Stimulated activated naive CD8-positive, alpha-beta T cell treated with anti-CD3 and anti-CD28 coated beads, Interleukin-15, amount 100 ng/mL, for 72 hours (primary cell): ENCODE measurements around the gene SLC22A17.
"Not testable (repeated sequence)": the region's sequence is repeated elsewhere in the genome, so short reads cannot be mapped to it uniquely, and the experiment has no call there.

ENCODE experiments used
- ATAC-seq: fragments of 150-1000 bp; cut with Tn5 transposase; 2 replicates; pipeline ENCODE4 v1.10.0; 2021; ENCODE audit warnings: mild to moderate bottlenecking, moderate library complexity
- DNase-seq, 2 donors: peaks; one replicate each; pipeline ENCODE4 v3.0.0; 2021 to 2022
- H3K27ac Mint-ChIP-seq, 2 donors: one replicate each; pipeline ENCODE4 v1.8.0; 2022; ENCODE audit warnings: mild to moderate bottlenecking in 2 of 2, mixed read lengths in 2 of 2, moderate library complexity in 2 of 2
- H3K27me3 Mint-ChIP-seq: one replicate; pipeline ENCODE4 v1.8.0; 2022; ENCODE audit warnings: mixed read lengths
- H3K4me1 Mint-ChIP-seq: one replicate; pipeline ENCODE4 v1.8.0; 2022; ENCODE audit warnings: mild to moderate bottlenecking, mixed read lengths
- H3K4me3 Mint-ChIP-seq, 2 donors: one replicate each; pipeline ENCODE4 v1.8.0; 2022; ENCODE audit warnings: mild to moderate bottlenecking in 2 of 2, mixed read lengths in 2 of 2, moderate library complexity in 1 of 2
- H3K9me3 Mint-ChIP-seq, 2 donors: one replicate each; pipeline ENCODE4 v1.8.0; 2022; ENCODE audit warnings: mixed read lengths in 2 of 2

The SLC22A17 gene

GRCh38 chr14:23352506-23353432, at the start of gene SLC22A17:
Gene SLC22A17, minus strand, starts transcription at chr14:23352887.
- ATAC-seq (peak; percentile 92), DNase-seq (peak; percentile 52 to 57)
- Mint-ChIP-seq H3K27me3 (peaks cover 32% of the 10 kb centered on the region), H3K9me3 (no peaks in the 10 kb centered on the region), H3K4me1 (no peaks in the 10 kb centered on the region), H3K27ac (no peak within 1 kb of the TSS), H3K4me3 (peak within 1 kb of the TSS; percentile 74 to 77)

GRCh38 chr14:23401291-23401690, 48.6 kb upstream of the SLC22A17 start:
- no peaks in the 10 kb centered on the region for H3K9me3 Mint-ChIP-seq
- ATAC-seq (no peak), DNase-seq (no peak)
- no peaks in the 10 kb centered on the region for H3K4me1 Mint-ChIP-seq
- H3K27me3 Mint-ChIP-seq = peaks cover 14% of the 10 kb centered on the region
- peak overlapping the region in 1 of 2 donors; percentile 28 for H3K27ac Mint-ChIP-seq
- H3K4me3 Mint-ChIP-seq = no peak overlapping the region

GRCh38 chr14:23400496-23401149, 47.9 kb upstream of the SLC22A17 start:
- not testable (repeated sequence) for H3K4me3 Mint-ChIP-seq, H3K4me1 Mint-ChIP-seq, H3K9me3 Mint-ChIP-seq, DNase-seq, H3K27ac Mint-ChIP-seq, ATAC-seq
- H3K27me3 Mint-ChIP-seq = peaks cover 14% of the 10 kb centered on the region

GRCh38 chr14:23399591-23399990, 46.9 kb upstream of the SLC22A17 start:
- ATAC-seq = no peak
- Mint-ChIP-seq H3K4me3 (no peak overlapping the region), H3K27me3 (peaks cover 14% of the 10 kb centered on the region), H3K9me3 (no peaks in the 10 kb centered on the region), H3K4me1 (no peaks in the 10 kb centered on the region), H3K27ac (no peak overlapping the region)
- DNase-seq = no peak

- no peak overlapping the region for H3K4me3 Mint-ChIP-seq
- DNase-seq (no peak), ATAC-seq (no peak)
- H3K4me1 Mint-ChIP-seq = no peaks in the 10 kb centered on the region
- H3K27ac Mint-ChIP-seq = no peak overlapping the region
- H3K27me3 Mint-ChIP-seq = peaks cover 14% of the 10 kb centered on the region
- H3K9me3 Mint-ChIP-seq = no peaks in the 10 kb centered on the region
These were observed 46.4 kb upstream of the SLC22A17 start for GRCh38 chr14:23399136-23399535.

GRCh38 chr14:23398348-23398747, 45.7 kb upstream of the SLC22A17 start:
- no peak overlapping the region for H3K4me3 Mint-ChIP-seq
- no peaks in the 10 kb centered on the region for H3K9me3 Mint-ChIP-seq
- H3K27ac Mint-ChIP-seq = peak overlapping the region in 1 of 2 donors; percentile 27
- DNase-seq (no peak), ATAC-seq (no peak)
- H3K4me1 Mint-ChIP-seq = no peaks in the 10 kb centered on the region
- H3K27me3 Mint-ChIP-seq = peaks cover 18% of the 10 kb centered on the region

GRCh38 chr14:23396781-23397407, 44.2 kb upstream of the SLC22A17 start:
- no peak for ATAC-seq
- Mint-ChIP-seq H3K4me1 (no peaks in the 10 kb centered on the region), H3K9me3 (no peaks in the 10 kb centered on the region), H3K4me3 (no peak overlapping the region), H3K27me3 (peaks cover 16% of the 10 kb centered on the region), H3K27ac (no peak overlapping the region)
- no peak for DNase-seq

- ATAC-seq = no peak
- Mint-ChIP-seq H3K27ac (no peak overlapping the region), H3K4me1 (no peaks in the 10 kb centered on the region), H3K4me3 (no peak overlapping the region), H3K9me3 (no peaks in the 10 kb centered on the region), H3K27me3 (peaks cover 16% of the 10 kb centered on the region)
- no peak for DNase-seq
These were observed 43.4 kb upstream of the SLC22A17 start for GRCh38 chr14:23396126-23396525.

DNA sequence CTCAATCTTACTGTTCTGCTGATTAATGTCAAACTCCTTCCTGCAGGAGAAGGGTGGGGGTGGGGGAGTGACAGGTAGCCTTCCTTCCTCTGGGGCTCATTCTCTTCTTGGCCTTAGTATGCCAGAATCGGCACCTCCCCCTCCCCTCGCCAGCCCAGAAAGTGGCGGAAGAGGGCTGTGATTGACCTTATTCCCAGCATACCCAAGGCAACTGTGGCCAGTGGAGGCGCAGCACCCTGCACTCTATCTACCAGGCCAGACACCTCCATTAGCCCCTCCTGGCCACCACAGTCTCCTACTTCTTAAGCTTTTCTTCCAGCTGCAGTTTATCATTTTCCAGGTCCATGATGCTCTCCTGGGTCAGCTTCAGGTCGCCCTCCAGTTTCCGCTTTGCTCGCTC, 39.9 kb upstream of the SLC22A17 start:
- H3K9me3 Mint-ChIP-seq = no peaks in the 10 kb centered on the region
- H3K27ac Mint-ChIP-seq = no peak overlapping the region
- no peak for ATAC-seq
- no peak overlapping the region for H3K4me3 Mint-ChIP-seq
- H3K4me1 Mint-ChIP-seq = no peaks in the 10 kb centered on the region
- peaks cover 40% of the 10 kb centered on the region for H3K27me3 Mint-ChIP-seq
- DNase-seq = no peak

DNA sequence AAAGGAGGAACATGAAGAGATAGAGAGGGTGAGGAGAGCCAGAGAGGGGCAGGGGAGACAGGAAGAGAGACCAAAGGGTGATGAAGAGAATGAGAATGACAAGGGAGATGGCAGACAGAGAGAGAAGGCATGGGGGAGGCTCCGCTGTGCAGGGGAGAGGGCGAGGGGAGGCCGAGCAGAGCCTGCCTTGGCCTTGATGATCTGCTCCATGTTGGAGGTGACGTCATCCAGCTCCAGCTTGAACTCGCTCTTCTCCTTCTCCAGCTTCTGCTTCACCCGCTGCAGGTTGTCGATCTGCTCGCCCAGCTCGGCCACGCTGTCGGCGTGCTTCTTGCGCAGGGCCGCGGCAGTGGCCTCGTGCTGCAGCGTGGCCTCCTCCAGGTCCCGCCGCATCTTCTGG, 37.2 kb upstream of the SLC22A17 start:
- peaks cover 40% of the 10 kb centered on the region for H3K27me3 Mint-ChIP-seq
- DNase-seq, ATAC-seq, H3K4me3 Mint-ChIP-seq, H3K9me3 Mint-ChIP-seq, H3K4me1 Mint-ChIP-seq: not testable (repeated sequence)
- peak overlapping the region in 1 of 2 donors; percentile 55 for H3K27ac Mint-ChIP-seq

- no peak overlapping the region for H3K4me3 Mint-ChIP-seq
These were observed 36.7 kb upstream of the SLC22A17 start for GRCh38 chr14:23389396-23389795.

GRCh38 chr14:23388996-23389395, 36.3 kb upstream of the SLC22A17 start:
- no peak for ATAC-seq
- H3K27ac Mint-ChIP-seq = no peak overlapping the region
- H3K4me1 Mint-ChIP-seq = no peaks in the 10 kb centered on the region
- peaks cover 39% of the 10 kb centered on the region for H3K27me3 Mint-ChIP-seq
- H3K9me3 Mint-ChIP-seq = no peaks in the 10 kb centered on the region
- DNase-seq = no peak
- H3K4me3 Mint-ChIP-seq = no peak overlapping the region

More at GRCh38 chr14:23389396-23389795, 36.7 kb upstream of the SLC22A17 start:
- Mint-ChIP-seq H3K4me1 (no peaks in the 10 kb centered on the region), H3K27ac (no peak overlapping the region), H3K9me3 (no peaks in the 10 kb centered on the region), H3K27me3 (peaks cover 40% of the 10 kb centered on the region)
- ATAC-seq = no peak
- DNase-seq = no peak

DNA sequence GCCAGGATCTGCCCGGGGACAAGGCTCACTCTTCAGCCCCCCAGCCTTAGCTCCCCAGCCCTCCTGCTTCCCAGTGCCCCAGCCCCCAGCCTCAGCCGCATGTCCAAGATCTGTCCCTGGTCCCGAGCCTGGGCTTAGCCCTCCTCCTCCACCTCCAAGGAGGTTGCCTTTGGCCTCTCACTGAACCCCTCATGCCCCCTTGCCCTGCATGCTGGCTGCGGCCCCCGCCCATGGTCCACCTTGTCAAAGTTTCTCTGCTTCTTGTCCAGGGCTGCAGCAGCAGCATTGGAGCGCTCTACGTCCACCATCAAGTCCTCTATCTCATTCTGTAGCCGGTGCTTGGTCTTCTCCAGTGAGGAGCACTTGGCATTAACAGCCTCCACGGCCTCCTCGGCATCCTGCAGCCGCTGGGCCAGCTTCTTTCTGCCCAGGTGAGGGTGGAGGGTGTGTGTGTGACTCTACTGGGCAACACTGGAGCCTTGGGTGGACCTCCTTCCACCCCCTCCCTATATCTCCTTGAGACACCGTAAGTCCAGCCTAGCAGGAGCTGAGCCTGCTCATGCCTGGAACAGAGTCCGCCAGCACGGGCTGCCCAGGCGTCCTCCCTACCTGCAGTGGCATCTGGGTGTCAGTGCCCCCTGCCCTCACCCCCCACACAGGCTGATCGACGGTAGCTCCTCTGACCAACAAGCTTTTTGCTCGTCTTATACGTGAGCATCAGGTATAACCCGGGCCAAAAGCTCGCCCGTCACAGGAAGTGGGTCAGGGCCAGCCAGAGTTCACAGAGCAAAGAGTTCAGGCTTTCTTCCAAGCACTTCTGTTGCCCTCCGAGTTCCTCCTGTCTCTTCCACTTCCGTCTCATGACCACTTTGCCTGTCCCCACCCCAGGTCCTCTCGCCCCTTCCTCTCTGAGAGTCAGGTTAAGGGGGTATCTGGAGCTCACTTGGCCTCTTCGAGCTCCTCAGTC, 35.5 kb upstream of the SLC22A17 start:
- Mint-ChIP-seq H3K4me3 (no peak overlapping the region), H3K4me1 (no peaks in the 10 kb centered on the region), H3K27me3 (peaks cover 31% of the 10 kb centered on the region), H3K27ac (no peak overlapping the region), H3K9me3 (no peaks in the 10 kb centered on the region)
- ATAC-seq (no peak), DNase-seq (no peak)

DNA sequence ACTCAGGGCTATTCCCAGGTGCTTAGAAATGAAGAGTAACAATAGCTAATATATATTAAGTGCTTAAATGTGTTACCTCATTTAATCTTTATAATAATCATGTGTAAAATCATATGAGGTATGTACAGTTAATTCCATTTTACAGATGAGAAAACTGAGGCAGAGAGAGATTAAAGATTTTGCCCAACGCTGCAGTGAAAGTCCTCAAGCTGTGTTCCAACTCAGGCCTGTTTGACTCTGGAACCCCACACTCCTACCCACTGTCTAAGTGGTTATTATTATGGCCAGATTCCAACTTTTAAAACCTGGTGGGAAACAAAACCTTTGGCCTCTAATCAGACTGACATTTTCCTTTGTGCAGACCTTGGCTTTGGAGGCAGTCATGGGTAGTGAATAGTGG, 34.3 kb upstream of the SLC22A17 start:
- DNase-seq = no peak

GRCh38 chr14:23386266-23386657, 33.6 kb upstream of the SLC22A17 start:
- not testable (repeated sequence) for H3K4me3 Mint-ChIP-seq, ATAC-seq, H3K9me3 Mint-ChIP-seq, DNase-seq, H3K4me1 Mint-ChIP-seq
- Mint-ChIP-seq H3K27ac (peak overlapping the region in 1 of 2 donors; percentile 5), H3K27me3 (peaks cover 39% of the 10 kb centered on the region)

More for the DNA sequence above, 34.3 kb upstream of the SLC22A17 start:
- peak overlapping the region in 1 of 2 donors; percentile 50 for H3K27ac Mint-ChIP-seq
- peaks cover 34% of the 10 kb centered on the region for H3K27me3 Mint-ChIP-seq
- H3K9me3 Mint-ChIP-seq = no peaks in the 10 kb centered on the region
- no peaks in the 10 kb centered on the region for H3K4me1 Mint-ChIP-seq
- ATAC-seq = no peak
- H3K4me3 Mint-ChIP-seq = no peak overlapping the region
